ENCODE data around the gene TMEM151B.
A peak's percentile ranks its signal among the peaks of the same experiment; 100 is the strongest.

TMEM151B gene

GRCh38 chr6:44232676-44233566 is 37.3 kb upstream of the TMEM151B start:
- no peak for DNase-seq (ENCODE audit: low read depth, low spot score)

GRCh38 chr6:44233567-44234100 is 36.6 kb upstream of the TMEM151B start:
- DNase-seq (ENCODE audit: low read depth, low spot score), result no peak

GRCh38 chr6:44234101-44235025 is 35.9 kb upstream of the TMEM151B start:
- DNase-seq (ENCODE audit: low read depth, low spot score), result no peak

- no peak for DNase-seq (ENCODE audit: low read depth, low spot score)
Observed at GRCh38 chr6:44235269-44235668, 35.0 kb upstream of the TMEM151B start.

- no peak for DNase-seq (ENCODE audit: low read depth, low spot score)
Observed at GRCh38 chr6:44235891-44236516, 34.2 kb upstream of the TMEM151B start.

- DNase-seq (ENCODE audit: low read depth, low spot score), result no peak
Observed at GRCh38 chr6:44237021-44237812, 33.0 kb upstream of the TMEM151B start.

GRCh38 chr6:44237813-44238433 is 32.3 kb upstream of the TMEM151B start:
- no peak for DNase-seq (ENCODE audit: low read depth, low spot score)

GRCh38 chr6:44238687-44239350 is 31.4 kb upstream of the TMEM151B start:
- DNase-seq (ENCODE audit: low read depth, low spot score), result no peak

GRCh38 chr6:44243345-44243744 is 26.9 kb upstream of the TMEM151B start:
- no peak for DNase-seq (ENCODE audit: low read depth, low spot score)

GRCh38 chr6:44245391-44245911 is 24.8 kb upstream of the TMEM151B start:
- DNase-seq (ENCODE audit: low read depth, low spot score), result no peak

- no peak for DNase-seq (ENCODE audit: low read depth, low spot score)
Observed at GRCh38 chr6:44245912-44246662, 24.2 kb upstream of the TMEM151B start.

- peak; percentile 89 for DNase-seq (ENCODE audit: low read depth, low spot score)
Observed at GRCh38 chr6:44246663-44247337, 23.4 kb upstream of the TMEM151B start, which contains the start of gene HSP90AB1. HSP90AB1 (plus strand) TSS chr6:44247101; CDS start chr6:44248630, 1,529 bp downstream.

GRCh38 chr6:44247338-44248302 is 22.6 kb upstream of the TMEM151B start:
- DNase-seq (ENCODE audit: low read depth, low spot score), result no peak

GRCh38 chr6:44248579-44248978 is 21.7 kb upstream of the TMEM151B start:
- DNase-seq (ENCODE audit: low read depth, low spot score), result no peak

- no peak for DNase-seq (ENCODE audit: low read depth, low spot score)
Observed at GRCh38 chr6:44249082-44249748, 21.0 kb upstream of the TMEM151B start.

GRCh38 chr6:44250067-44250717 is 20.1 kb upstream of the TMEM151B start:
- no peak for DNase-seq (ENCODE audit: low read depth, low spot score)

All from brain pericyte (primary cell).